Activated T-cell treated with anti-CD3 and anti-CD28 coated beads, Interleukin-2, amount 50 U/mL, for 4 hours (primary cell): ENCODE results near the gene CFAP52. TPM values are rescaled to one million over a fixed set of nuclear protein-coding genes. Genes with fewer than 3 reads are reported as not detected.

Experiments
- ATAC-seq, 2 donors: fragments of 200-7000 bp; cut with Tn5 transposase; one replicate each; pipeline ENCODE4 v1.10.0; 2021
- DNase-seq: peaks from one replicate; pipeline ENCODE4 v3.0.0-alpha.2; 2020
- H3K27me3 Mint-ChIP-seq: one replicate; pipeline ENCODE4 v1.8.0; 2021; ENCODE audit warnings: low read depth, mixed read lengths
- H3K36me3 Mint-ChIP-seq: one replicate; pipeline ENCODE4 v1.8.0; 2022; ENCODE audit warnings: mixed read lengths; ENCODE audit not compliant: insufficient read depth
- H3K4me1 Mint-ChIP-seq: one replicate; pipeline ENCODE4 v1.8.0; 2021; ENCODE audit warnings: low read depth, mixed read lengths
- H3K4me3 Mint-ChIP-seq: one replicate; pipeline ENCODE4 v1.8.0; 2021; ENCODE audit warnings: mild to moderate bottlenecking, moderate library complexity, mixed read lengths
- H3K9me3 Mint-ChIP-seq: one replicate; pipeline ENCODE4 v1.8.0; 2021; ENCODE audit warnings: mixed read lengths
- total RNA-seq, 3 donors: library from RNA; stranded (reverse); gene quantifications; one replicate each; pipeline ENCODE4 v1.2.1, GENCODE V29; 2021

CFAP52 gene
- total RNA-seq, 3 donors from 2014 or later, result not detected

GRCh38 chr17:9676820-9677310 lies 100.4 kb downstream of the CFAP52 start:
- H3K27me3 Mint-ChIP-seq, result peaks cover 5% of the 10 kb centered on the region
- peak; percentile 71 to 75 for ATAC-seq
- H3K9me3 Mint-ChIP-seq, result peaks cover 15% of the 10 kb centered on the region
- H3K4me1 Mint-ChIP-seq, result no peaks in the 10 kb centered on the region
- no peaks in the 10 kb centered on the region for H3K36me3 Mint-ChIP-seq
- DNase-seq, result no peak
- H3K4me3 Mint-ChIP-seq, result no peak overlapping the region

DNA sequence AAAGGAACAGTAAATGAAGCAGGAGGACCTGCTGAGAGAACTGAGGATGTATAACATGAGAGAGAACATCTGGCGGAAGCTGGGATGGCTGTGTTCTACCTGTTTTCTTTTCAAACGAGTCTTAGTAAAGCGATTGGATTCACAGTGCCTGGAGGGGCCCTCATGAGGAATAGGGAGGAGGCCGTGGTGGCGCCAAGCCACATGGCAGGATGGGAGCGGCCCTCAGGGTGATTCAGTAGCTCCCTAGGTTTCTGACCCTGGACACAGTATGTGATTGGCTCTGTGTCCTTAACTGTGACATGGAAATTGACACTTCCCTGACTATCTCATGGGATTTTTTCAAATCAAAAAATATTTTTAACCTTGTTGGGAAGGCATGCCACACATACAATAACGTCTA lies 101.0 kb downstream of the CFAP52 start:
- ATAC-seq (no peak), DNase-seq (no peak)
- Mint-ChIP-seq H3K4me3 (no peak overlapping the region), H3K36me3 (no peaks in the 10 kb centered on the region), H3K4me1 (no peaks in the 10 kb centered on the region), H3K9me3 (peaks cover 15% of the 10 kb centered on the region), H3K27me3 (peaks cover 2% of the 10 kb centered on the region)

- ATAC-seq, result no peak
- peaks cover 15% of the 10 kb centered on the region for H3K9me3 Mint-ChIP-seq
- no peak for DNase-seq
- no peaks in the 10 kb centered on the region for H3K36me3 Mint-ChIP-seq
- no peaks in the 10 kb centered on the region for H3K27me3 Mint-ChIP-seq
- no peaks in the 10 kb centered on the region for H3K4me1 Mint-ChIP-seq
- H3K4me3 Mint-ChIP-seq, result no peak overlapping the region
These were observed 101.5 kb downstream of the CFAP52 start for GRCh38 chr17:9677896-9678295.

GRCh38 chr17:9684955-9685621 lies 108.6 kb downstream of the CFAP52 start:
- no peak for DNase-seq
- H3K9me3 Mint-ChIP-seq, result peaks cover 7% of the 10 kb centered on the region
- H3K36me3 Mint-ChIP-seq, result no peaks in the 10 kb centered on the region
- H3K4me3 Mint-ChIP-seq, result no peak overlapping the region
- H3K4me1 Mint-ChIP-seq, result no peaks in the 10 kb centered on the region
- H3K27me3 Mint-ChIP-seq, result peaks cover 2% of the 10 kb centered on the region
- ATAC-seq, result no peak

Other genes starting within 250 kb of the CFAP52 start
- gene STX8, start 822 bp upstream of the CFAP52 start, total RNA-seq, result 10 to 100 TPM; 37.5 to 40.7 (median 38.3) TPM
- under 1 TPM in 2 of 3 donors, not detected in 1; 0.14 to 0.18 TPM for gene USP43, start 68.9 kb downstream of the CFAP52 start, total RNA-seq
- not detected for gene DHRS7C, start 214.9 kb downstream of the CFAP52 start, total RNA-seq
- gene GSG1L2, start 245.4 kb downstream of the CFAP52 start, total RNA-seq, result not detected
- not detected for gene GLP2R, start 249.3 kb downstream of the CFAP52 start, total RNA-seq